Activated naive CD8-positive, alpha-beta T cell treated with anti-CD3 and anti-CD28 coated beads, Interleukin-2, amount 10 ng/mL, durations not matched to agents 7 days and 5 days (primary cell): ENCODE results near the gene PML. TPM values are rescaled to one million over a fixed set of nuclear protein-coding genes. Genes with fewer than 3 reads are reported as not detected.
A peak's percentile ranks its signal among the peaks of the same experiment; 100 is the strongest.
"Not testable (repeated sequence)": the region's sequence is repeated elsewhere in the genome, so short reads cannot be mapped to it uniquely, and the experiment has no call there.

Experiments used
- ATAC-seq: fragments of 150-1000 bp; cut with Tn5 transposase; one replicate; pipeline ENCODE4 v1.10.0; 2021; ENCODE audit warnings: low read depth, moderate library complexity
- POLR2A ChIA-PET: fragments of 350-600 bp; sonication (Branson Sonifier 250); formaldehyde crosslinking; loops from one replicate; lab custom pipeline; 2021; ENCODE audit warnings: antibody characterized with exemption; lab: Charles Lee
- DNase-seq: peaks from one replicate; pipeline ENCODE4 v3.0.0; 2021
- H3K27ac Mint-ChIP-seq: one replicate; pipeline ENCODE4 v1.8.0; 2022; ENCODE audit warnings: mild to moderate bottlenecking, mixed read lengths
- H3K27me3 Mint-ChIP-seq: one replicate; pipeline ENCODE4 v1.8.0; 2022; ENCODE audit warnings: mild to moderate bottlenecking, moderate library complexity, mixed read lengths
- H3K36me3 Mint-ChIP-seq: one replicate; pipeline ENCODE4 v1.8.0; 2021; ENCODE audit warnings: mild to moderate bottlenecking, mixed read lengths
- H3K4me1 Mint-ChIP-seq: one replicate; pipeline ENCODE4 v1.8.0; 2021; ENCODE audit warnings: mixed read lengths
- H3K4me3 Mint-ChIP-seq: one replicate; pipeline ENCODE4 v1.8.0; 2022; ENCODE audit warnings: mild to moderate bottlenecking, moderate library complexity, mixed read lengths
- H3K9me3 Mint-ChIP-seq: one replicate; pipeline ENCODE4 v1.8.0; 2021; ENCODE audit warnings: mixed read lengths
- total RNA-seq, 2 experiments: library from RNA; stranded (reverse); gene quantifications; one replicate each; pipeline ENCODE4 v1.2.3, GENCODE V29; 2021

Gene PML
- total RNA-seq, 2 experiments from 2014 or later = 118 to 120 TPM

DNA sequence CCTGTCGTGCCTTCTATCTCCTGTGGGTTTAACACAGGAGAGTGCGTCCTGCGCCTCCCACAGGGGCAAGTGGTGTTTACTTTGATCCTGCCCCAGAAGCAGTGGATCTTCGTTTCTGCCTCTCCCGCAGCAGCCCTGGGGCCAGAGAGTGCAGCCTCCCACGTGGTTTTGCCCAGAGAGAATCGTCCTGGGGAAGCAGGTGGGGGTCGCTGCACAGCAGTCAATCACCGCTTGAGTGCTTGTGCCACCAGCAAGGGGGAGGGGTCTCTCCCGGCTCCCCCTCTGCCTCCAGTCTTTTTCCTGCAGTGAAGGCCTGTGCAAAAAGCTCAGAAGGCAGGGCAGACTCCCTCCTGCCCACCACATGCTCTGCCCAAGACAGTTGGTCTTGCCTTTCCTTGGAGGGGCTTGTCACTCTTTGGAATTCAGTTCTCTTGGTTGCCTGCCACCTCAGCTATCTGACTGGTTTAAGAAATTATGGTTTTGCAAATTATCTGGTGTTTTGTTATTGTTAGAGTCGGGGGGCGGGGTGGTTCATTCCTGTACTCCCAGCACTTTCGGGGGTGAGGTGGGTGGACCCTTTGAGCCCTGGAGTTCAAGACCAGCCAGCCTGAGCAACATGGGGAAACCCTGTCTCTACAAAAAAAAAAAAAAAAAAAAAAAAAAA is 29.3 kb upstream of the PML start:
- H3K36me3 Mint-ChIP-seq = no peaks in the 10 kb centered on the region
- peak; percentile 62 for ATAC-seq
- H3K9me3 Mint-ChIP-seq = no peaks in the 10 kb centered on the region
- no peaks in the 10 kb centered on the region for H3K27me3 Mint-ChIP-seq
- peak overlapping the region; percentile 89 for H3K27ac Mint-ChIP-seq
- no peak for DNase-seq
- H3K4me1 Mint-ChIP-seq = peaks cover 32% of the 10 kb centered on the region
- peak overlapping the region; percentile 67 for H3K4me3 Mint-ChIP-seq
- POLR2A ChIA-PET = interaction anchor here (0.6 to 3.3 kb wide), 9 partner anchors 15 to 1706 kb away, joined by 3 to 38 read pairs (median 6); partner anchors contain the start of gene PML

DNA sequence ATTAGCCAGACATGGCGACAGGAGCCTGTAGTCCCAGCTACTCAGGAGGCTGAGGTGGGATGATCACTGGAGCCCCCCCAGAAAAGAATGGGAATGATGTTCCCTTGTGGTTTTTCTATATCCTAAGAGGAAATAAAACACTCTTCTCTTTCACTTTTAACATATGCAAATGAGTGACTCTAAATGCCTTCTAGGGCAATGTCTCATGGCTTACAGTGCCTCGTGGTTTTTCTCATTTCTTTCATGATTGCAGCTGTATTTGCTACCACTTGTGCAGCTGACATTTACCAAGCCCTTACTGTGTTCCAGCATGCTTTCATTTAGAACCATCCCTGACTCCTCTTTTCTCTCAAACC is 28.8 kb upstream of the PML start:
- DNase-seq (peak; percentile 25), ATAC-seq (peak; percentile 60)
- POLR2A ChIA-PET = interaction anchor here (0.6 to 3.3 kb wide), 10 partner anchors 16 to 1706 kb away, joined by 3 to 38 read pairs (median 5); partner anchors contain the start of gene PML
- Mint-ChIP-seq H3K4me1 (peaks cover 30% of the 10 kb centered on the region), H3K4me3 (peak overlapping the region; percentile 67), H3K27me3 (no peaks in the 10 kb centered on the region), H3K9me3 (no peaks in the 10 kb centered on the region), H3K27ac (peak overlapping the region; percentile 89), H3K36me3 (no peaks in the 10 kb centered on the region)

- DNase-seq = no peak
- peaks cover 34% of the 10 kb centered on the region for H3K4me1 Mint-ChIP-seq
- H3K27ac Mint-ChIP-seq = no peak overlapping the region
- no peak for ATAC-seq
- no peaks in the 10 kb centered on the region for H3K27me3 Mint-ChIP-seq
- no peaks in the 10 kb centered on the region for H3K36me3 Mint-ChIP-seq
- no peak overlapping the region for H3K4me3 Mint-ChIP-seq
- no peaks in the 10 kb centered on the region for H3K9me3 Mint-ChIP-seq
- POLR2A ChIA-PET = no interaction called here
Measured at GRCh38 chr15:73968461-73968860, 26.1 kb upstream of the PML start.

GRCh38 chr15:73969151-73969759 is 25.3 kb upstream of the PML start:
- Mint-ChIP-seq H3K4me1 (peaks cover 35% of the 10 kb centered on the region), H3K4me3 (no peak overlapping the region), H3K9me3 (peaks cover 1% of the 10 kb centered on the region), H3K36me3 (no peaks in the 10 kb centered on the region), H3K27me3 (no peaks in the 10 kb centered on the region), H3K27ac (no peak overlapping the region)
- POLR2A ChIA-PET = interaction anchor here (1.0 to 1.6 kb wide), 2 partner anchors 10 to 25 kb away, joined by 3 read pairs; partner anchors contain the start of gene PML
- no peak for ATAC-seq
- no peak for DNase-seq

DNA sequence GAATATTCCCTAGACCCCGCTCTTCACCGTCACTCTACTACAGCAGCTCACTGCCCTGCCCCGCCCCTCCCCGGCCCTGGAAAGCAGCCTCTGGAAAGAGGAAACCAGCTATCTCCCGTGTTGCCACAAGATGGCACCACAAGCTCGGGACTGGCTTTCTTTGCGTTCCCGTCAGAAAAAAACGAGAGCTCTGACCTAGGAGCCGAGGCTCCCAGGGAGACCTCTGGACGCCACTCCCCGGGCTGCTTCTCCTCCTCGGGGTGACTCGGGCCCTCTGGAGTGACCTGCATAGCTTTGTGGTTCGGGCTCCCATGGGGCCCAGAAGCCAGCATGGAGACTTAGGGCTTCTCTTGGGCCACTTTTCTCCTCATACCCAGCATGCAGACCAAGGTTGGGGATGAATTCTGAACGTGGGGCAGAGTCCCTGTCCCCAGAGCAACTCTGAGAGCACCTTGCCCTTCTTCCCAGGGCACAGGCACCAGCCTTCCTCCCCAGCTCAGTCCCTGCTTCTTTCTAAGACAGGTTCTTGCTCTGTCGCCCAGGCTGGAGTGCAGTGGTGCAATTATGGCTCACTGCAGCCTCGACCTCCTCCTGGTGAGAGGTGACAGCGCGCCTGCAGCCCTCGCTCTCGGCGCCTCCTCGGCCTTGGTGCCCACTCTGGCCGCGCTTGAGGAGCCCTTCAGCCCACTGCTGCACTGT is 21.4 kb upstream of the PML start:
- peaks cover 3% of the 10 kb centered on the region for H3K27me3 Mint-ChIP-seq

DNA sequence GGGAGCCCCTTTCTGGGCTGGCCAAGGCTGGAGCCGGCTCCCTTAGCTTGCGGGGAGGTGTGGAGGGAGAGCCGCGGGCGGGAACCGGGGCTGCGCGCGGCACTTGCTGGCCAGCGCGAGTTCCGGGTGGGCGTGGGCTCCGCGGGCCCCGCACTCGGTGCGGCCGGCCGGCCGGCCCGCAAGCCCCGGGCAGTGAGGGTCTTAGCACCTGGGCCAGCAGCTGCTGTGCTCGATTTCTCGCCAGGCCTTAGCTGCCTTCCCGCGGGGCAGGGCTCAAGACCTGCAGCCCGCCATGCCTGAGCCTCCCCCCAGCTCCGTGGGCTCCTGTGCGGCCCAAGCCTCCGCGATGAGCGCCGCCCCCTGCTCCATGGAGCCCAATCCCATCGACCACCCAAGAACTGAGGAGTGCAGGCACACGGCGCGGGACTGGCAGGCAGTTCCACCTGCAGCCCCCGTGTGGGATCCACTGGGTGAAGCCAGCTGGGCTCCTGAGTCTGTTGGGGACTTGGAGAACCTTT is 20.8 kb upstream of the PML start:
- Mint-ChIP-seq H3K4me1 (peaks cover 30% of the 10 kb centered on the region), H3K4me3 (peak overlapping the region; percentile 28)
- DNase-seq, H3K36me3 Mint-ChIP-seq, H3K27ac Mint-ChIP-seq, ATAC-seq, H3K27me3 Mint-ChIP-seq, H3K9me3 Mint-ChIP-seq: not testable (repeated sequence)
- POLR2A ChIA-PET = interaction anchor here (0.7 to 3.2 kb wide), 7 partner anchors 9 to 1228 kb away, joined by 3 to 39 read pairs (median 3); partner anchors contain the start of genes C15orf39 and PML

More for the DNA sequence above, 21.4 kb upstream of the PML start:
- H3K27ac Mint-ChIP-seq = no peak overlapping the region
- H3K4me3 Mint-ChIP-seq = peak overlapping the region; percentile 28
- POLR2A ChIA-PET = interaction anchor here (0.6 to 1.9 kb wide), 6 partner anchors 21 to 1223 kb away, joined by 3 to 8 read pairs (median 3); partner anchors contain the start of gene PML
- peak; percentile 82 for DNase-seq
- no peaks in the 10 kb centered on the region for H3K36me3 Mint-ChIP-seq
- peak; percentile 73 for ATAC-seq
- peaks cover 34% of the 10 kb centered on the region for H3K4me1 Mint-ChIP-seq
- H3K9me3 Mint-ChIP-seq = peaks cover 4% of the 10 kb centered on the region

DNA sequence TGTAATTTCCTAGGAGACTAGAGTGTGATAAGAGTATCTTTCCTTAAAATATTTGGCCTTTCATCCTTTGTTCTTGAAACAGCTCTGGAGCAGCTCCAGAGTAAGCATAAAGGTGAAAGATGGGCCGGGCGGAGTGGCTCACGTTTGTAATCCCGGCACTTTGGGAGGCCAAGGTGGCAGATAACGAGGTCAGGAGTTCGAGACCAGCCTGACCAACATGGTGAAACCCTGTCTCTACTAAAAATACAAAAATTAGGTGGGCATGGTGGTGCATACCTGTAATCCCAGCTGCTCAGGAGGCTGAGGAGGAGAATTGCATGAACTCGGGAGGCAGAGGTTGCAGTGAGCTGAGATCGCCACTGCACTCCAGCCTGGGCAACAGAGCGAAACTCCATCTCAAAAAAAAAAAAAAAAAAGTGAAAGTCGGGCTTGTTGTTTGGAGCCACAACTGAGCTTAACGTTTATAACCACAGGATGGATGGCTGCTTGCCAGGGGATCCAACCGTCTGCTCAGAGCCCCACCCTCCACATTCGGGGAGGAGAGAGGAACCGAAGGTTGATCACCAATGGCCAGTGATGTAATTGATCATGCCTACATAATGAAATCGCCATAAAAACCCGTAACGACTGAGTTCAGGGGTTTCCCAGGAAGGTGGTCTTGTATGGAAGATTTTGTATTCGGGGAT is 18.9 kb upstream of the PML start:
- POLR2A ChIA-PET = interaction anchor here (0.6 to 3.2 kb wide), 4 partner anchors 10 to 75 kb away, joined by 3 to 39 read pairs (median 5); partner anchors contain the start of genes PML and STOML1
- Mint-ChIP-seq H3K27ac (peak overlapping the region; percentile 56), H3K4me1 (peaks cover 33% of the 10 kb centered on the region), H3K4me3 (peak overlapping the region; percentile 68)
- not testable (repeated sequence) for H3K27me3 Mint-ChIP-seq, H3K9me3 Mint-ChIP-seq, DNase-seq, H3K36me3 Mint-ChIP-seq
- peak; percentile 70 for ATAC-seq

DNA sequence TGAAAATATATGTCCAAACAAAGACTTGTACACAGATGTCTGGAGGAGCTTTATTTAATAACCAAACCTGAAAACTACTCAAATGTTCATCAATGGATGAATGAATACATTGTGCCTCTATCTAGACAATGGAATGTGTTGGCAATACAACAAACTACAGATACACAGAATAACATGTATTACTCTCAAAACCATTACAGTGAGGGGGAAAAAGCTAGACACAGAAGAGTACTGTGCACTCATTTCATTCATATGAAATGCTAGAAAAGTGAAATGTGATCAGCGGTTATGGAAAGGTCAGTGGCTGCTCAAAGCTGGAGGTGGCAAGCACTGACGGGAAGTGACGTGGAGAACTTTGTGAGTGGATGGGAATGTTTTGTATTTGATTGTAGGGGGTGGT is 15.6 kb upstream of the PML start:
- peak overlapping the region; percentile 2 for H3K27ac Mint-ChIP-seq
- no peak overlapping the region for H3K4me3 Mint-ChIP-seq
- peaks cover under 1% of the 10 kb centered on the region for H3K36me3 Mint-ChIP-seq
- POLR2A ChIA-PET = interaction anchor here (2.1 kb wide), 1 partner anchor 16 kb away, joined by 10 read pairs; the partner anchor contains the start of gene PML
- peaks cover 4% of the 10 kb centered on the region for H3K9me3 Mint-ChIP-seq
- peaks cover 3% of the 10 kb centered on the region for H3K27me3 Mint-ChIP-seq
- ATAC-seq (no peak), DNase-seq (no peak)
- H3K4me1 Mint-ChIP-seq = peaks cover 51% of the 10 kb centered on the region

DNA sequence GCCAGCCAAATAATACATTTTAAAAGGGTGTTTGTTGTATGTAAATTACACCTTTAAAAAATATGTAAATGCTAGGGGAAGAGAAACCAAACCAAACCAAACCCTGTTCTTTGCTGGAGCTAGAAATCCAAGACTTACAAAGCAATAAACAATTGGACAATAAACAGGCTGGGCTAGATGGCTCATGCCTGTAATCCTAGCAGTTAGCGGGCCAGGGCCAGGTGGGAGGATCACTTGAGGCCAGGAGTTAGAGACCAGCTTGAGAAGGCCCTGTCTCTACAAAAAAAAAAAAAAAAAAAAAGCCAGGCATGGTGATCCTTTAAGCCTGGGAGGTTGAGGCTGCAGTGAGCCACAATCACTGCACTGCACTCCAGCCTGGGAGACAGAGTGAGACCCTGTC is 14.9 kb upstream of the PML start:
- POLR2A ChIA-PET = interaction anchor here (2.1 kb wide), 1 partner anchor 15 kb away, joined by 10 read pairs; the partner anchor contains the start of gene PML
- no peak for ATAC-seq

DNA sequence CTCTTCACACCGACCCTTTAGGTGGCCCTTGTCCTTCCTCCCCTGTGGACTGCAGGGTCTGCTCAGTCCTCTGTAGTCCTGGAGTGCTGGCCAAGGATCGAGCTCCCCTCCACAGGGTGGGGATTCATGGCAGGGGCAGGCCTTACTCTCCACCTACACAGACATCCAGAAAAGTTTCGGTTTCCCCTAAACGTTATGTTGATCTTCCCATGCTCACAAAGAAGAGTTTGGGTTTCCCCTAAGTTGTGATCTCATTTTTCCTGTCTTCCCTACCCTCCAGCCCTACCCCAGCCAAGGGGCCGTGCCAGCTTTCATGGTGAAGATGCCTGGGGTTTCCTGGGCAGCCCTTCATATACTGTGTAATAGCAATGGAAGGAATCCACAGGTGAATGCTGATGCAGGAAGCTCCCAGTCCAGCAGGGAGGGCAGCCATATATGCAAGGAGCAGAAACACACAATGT is 12.7 kb upstream of the PML start:
- H3K27me3 Mint-ChIP-seq = peaks cover 3% of the 10 kb centered on the region
- H3K4me3 Mint-ChIP-seq = peak overlapping the region; percentile 51
- ATAC-seq (peak; percentile 2), DNase-seq (no peak)
- H3K4me1 Mint-ChIP-seq = peaks cover 49% of the 10 kb centered on the region
- peak overlapping the region; percentile 94 for H3K27ac Mint-ChIP-seq
- peaks cover 7% of the 10 kb centered on the region for H3K36me3 Mint-ChIP-seq
- POLR2A ChIA-PET = interaction anchor here (0.8 to 3.2 kb wide), 4 partner anchors 10 to 26 kb away, joined by 3 to 34 read pairs (median 4); partner anchors contain the start of gene PML
- H3K9me3 Mint-ChIP-seq = no peaks in the 10 kb centered on the region

More for the DNA sequence above, 14.9 kb upstream of the PML start:
- Mint-ChIP-seq H3K36me3 (peaks cover 3% of the 10 kb centered on the region), H3K27ac (no peak overlapping the region), H3K27me3 (peaks cover 3% of the 10 kb centered on the region), H3K4me3 (no peak overlapping the region), H3K9me3 (peaks cover 1% of the 10 kb centered on the region), H3K4me1 (peaks cover 52% of the 10 kb centered on the region)
- DNase-seq = no peak

- POLR2A ChIA-PET = interaction anchor here (0.8 to 3.2 kb wide), 4 partner anchors 8 to 13 kb away, joined by 3 to 34 read pairs (median 6); partner anchors contain the start of gene PML
- peaks cover 7% of the 10 kb centered on the region for H3K36me3 Mint-ChIP-seq
- H3K27ac Mint-ChIP-seq = peak overlapping the region; percentile 94
- peaks cover 3% of the 10 kb centered on the region for H3K27me3 Mint-ChIP-seq
- DNase-seq (no peak), ATAC-seq (peak; percentile 70)
- no peaks in the 10 kb centered on the region for H3K9me3 Mint-ChIP-seq
- peak overlapping the region; percentile 63 for H3K4me3 Mint-ChIP-seq
- peaks cover 49% of the 10 kb centered on the region for H3K4me1 Mint-ChIP-seq
Measured at GRCh38 chr15:73982222-73982962, 12.1 kb upstream of the PML start.
